ENCODE results near the gene SLC22A16.

DNA sequence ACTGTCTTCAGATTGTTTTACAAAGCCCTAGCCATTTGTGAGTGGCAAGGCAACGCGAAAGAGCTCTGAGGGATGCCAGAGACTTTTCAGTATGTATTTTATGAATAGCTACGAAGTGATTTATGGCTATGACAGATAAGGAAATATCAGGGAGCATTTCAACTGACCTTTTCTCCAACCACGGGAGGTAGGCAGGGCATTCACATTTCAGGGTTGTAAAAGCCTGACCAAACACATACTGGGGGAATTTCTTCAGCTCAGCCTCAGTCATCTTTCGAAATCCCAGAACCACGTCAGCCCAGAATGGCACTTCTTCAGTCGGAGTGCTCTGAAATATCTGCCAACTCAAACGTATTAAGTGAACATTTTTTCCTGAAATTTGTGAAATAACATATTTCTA lies 71.8 kb downstream of the SLC22A16 start:
- TF ChIP-seq, protein P1, sequence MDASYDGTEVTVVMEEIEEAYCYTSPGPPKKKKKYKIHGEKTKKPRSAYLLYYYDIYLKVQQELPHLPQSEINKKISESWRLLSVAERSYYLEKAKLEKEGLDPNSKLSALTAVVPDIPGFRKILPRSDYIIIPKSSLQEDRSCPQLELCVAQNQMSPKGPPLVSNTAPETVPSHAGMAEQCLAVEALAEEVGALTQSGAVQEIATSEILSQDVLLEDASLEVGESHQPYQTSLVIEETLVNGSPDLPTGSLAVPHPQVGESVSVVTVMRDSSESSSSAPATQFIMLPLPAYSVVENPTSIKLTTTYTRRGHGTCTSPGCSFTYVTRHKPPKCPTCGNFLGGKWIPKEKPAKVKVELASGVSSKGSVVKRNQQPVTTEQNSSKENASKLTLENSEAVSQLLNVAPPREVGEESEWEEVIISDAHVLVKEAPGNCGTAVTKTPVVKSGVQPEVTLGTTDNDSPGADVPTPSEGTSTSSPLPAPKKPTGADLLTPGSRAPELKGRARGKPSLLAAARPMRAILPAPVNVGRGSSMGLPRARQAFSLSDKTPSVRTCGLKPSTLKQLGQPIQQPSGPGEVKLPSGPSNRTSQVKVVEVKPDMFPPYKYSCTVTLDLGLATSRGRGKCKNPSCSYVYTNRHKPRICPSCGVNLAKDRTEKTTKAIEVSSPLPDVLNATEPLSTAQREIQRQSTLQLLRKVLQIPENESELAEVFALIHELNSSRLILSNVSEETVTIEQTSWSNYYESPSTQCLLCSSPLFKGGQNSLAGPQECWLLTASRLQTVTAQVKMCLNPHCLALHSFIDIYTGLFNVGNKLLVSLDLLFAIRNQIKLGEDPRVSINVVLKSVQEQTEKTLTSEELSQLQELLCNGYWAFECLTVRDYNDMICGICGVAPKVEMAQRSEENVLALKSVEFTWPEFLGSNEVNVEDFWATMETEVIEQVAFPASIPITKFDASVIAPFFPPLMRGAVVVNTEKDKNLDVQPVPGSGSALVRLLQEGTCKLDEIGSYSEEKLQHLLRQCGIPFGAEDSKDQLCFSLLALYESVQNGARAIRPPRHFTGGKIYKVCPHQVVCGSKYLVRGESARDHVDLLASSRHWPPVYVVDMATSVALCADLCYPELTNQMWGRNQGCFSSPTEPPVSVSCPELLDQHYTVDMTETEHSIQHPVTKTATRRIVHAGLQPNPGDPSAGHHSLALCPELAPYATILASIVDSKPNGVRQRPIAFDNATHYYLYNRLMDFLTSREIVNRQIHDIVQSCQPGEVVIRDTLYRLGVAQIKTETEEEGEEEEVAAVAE (CRISPR knock-in tag; IDR thresholded peaks at IDR 0.05; ENCODE audit: borderline replicate concordance) = no peak
- TF ChIP-seq HNF4G (IDR thresholded peaks at IDR 0.05; ENCODE audit: borderline replicate concordance, low read depth, low read length) = no peak
- no peak for TF ChIP-seq HNF4G (CRISPR knock-in tag; IDR thresholded peaks at IDR 0.05; ENCODE audit: borderline replicate concordance, low read depth)
- TF ChIP-seq GABPB1 (CRISPR knock-in tag; IDR thresholded peaks at IDR 0.05) = no peak

Data from HepG2 (cell line).